AG04450 (cell line): Measurements from ENCODE around the gene DEFB124. TPM values are rescaled to one million over a fixed set of nuclear protein-coding genes. Genes with fewer than 3 reads are reported as not detected.

Source experiments
- CTCF ChIA-PET: fragments of 300-600, 350-600 bp; formaldehyde crosslinking; extraction: SDS; loops from one replicate; lab custom pipeline; 2022; ENCODE audit warnings: antibody characterized with exemption, inconsistent platforms; lab: Charles Lee
- POLR2A ChIA-PET: fragments of 350-600 bp; formaldehyde crosslinking; extraction: SDS; loops from one replicate; lab custom pipeline; 2021; ENCODE audit warnings: antibody characterized with exemption, inconsistent platforms; lab: Yijun Ruan, JAX
- DNase-seq: peaks from one replicate; pipeline ENCODE4 v3.0.0-alpha.2; 2011; ENCODE audit warnings: low read depth, low spot score
- H3K27ac ChIP-seq: one replicate; pipeline ENCODE4 v1.5.1; 2012; ENCODE audit warnings: low read depth, low read length, control low read depth
- H3K27me3 ChIP-seq: one replicate; pipeline ENCODE4 v1.6.0; 2012; ENCODE audit warnings: low read length; ENCODE audit not compliant: control insufficient read depth, insufficient read depth
- H3K4me3 ChIP-seq: 2 replicates; pipeline ENCODE4 v1.5.1; 2011; ENCODE audit warnings: mild to moderate bottlenecking, low read depth, low read length, control low read depth
- H3K9me3 ChIP-seq: 2 replicates; pipeline ENCODE4 v1.5.1; 2012; ENCODE audit warnings: low read length; ENCODE audit not compliant: control insufficient read depth, insufficient read depth
- CTCF ChIP-seq: IDR thresholded peaks from 2 replicates; pipeline ENCODE4 v1.5.1; 2011; ENCODE audit warnings: low read depth, low read length, control low read depth, inconsistent platforms
- polyA plus RNA-seq: library from polyadenylated mRNA; depleted of rRNA; stranded (reverse); fragments of >200 nt; gene quantifications from 2 replicates; pipeline ENCODE4 v1.2.3, GENCODE V29; 2011

The DEFB124 gene
- polyA plus RNA-seq, 1 experiment, result not detected

- ChIA-PET POLR2A (no interaction called here), CTCF (interaction anchor here (0.9 to 1.2 kb wide), 4 partner anchors 13 to 96 kb away, joined by 3 to 5 read pairs (median 4); no protein-coding TSS in a partner anchor)
- no peak for TF ChIP-seq CTCF
- Histone ChIP-seq H3K27me3 (no peaks in the 10 kb centered on the region), H3K9me3 (peaks cover 2% of the 10 kb centered on the region; the same call in 1 of the 2 replicates), H3K27ac (no peak overlapping the region), H3K4me3 (peak overlapping the region; percentile 99)
- no peak for DNase-seq
Observed at GRCh38 chr20:31516651-31517050, 41.7 kb upstream of the DEFB124 start.

- peaks cover 2% of the 10 kb centered on the region; the same call in 1 of the 2 replicates for H3K9me3 ChIP-seq
- ChIA-PET CTCF (interaction anchor here (0.8 to 1.1 kb wide), 5 partner anchors 13 to 97 kb away, joined by 3 to 4 read pairs (median 3); no protein-coding TSS in a partner anchor), POLR2A (no interaction called here)
- TF ChIP-seq CTCF, result no peak
- H3K27ac ChIP-seq, result no peak overlapping the region
- peaks cover under 1% of the 10 kb centered on the region for H3K27me3 ChIP-seq
- peak overlapping the region; percentile 99 for H3K4me3 ChIP-seq
- DNase-seq, result no peak
Observed at GRCh38 chr20:31516166-31516565, 41.2 kb upstream of the DEFB124 start.

GRCh38 chr20:31515775-31516107 is 40.8 kb upstream of the DEFB124 start:
- Histone ChIP-seq H3K27ac (no peak overlapping the region), H3K9me3 (peaks cover 2% of the 10 kb centered on the region; the same call in 1 of the 2 replicates), H3K27me3 (peaks cover 2% of the 10 kb centered on the region), H3K4me3 (peak overlapping the region; percentile 99)
- DNase-seq, result no peak
- POLR2A ChIA-PET, result no interaction called here
- no peak for TF ChIP-seq CTCF
- CTCF ChIA-PET, result interaction anchor here (0.8 to 1.1 kb wide), 5 partner anchors 12 to 97 kb away, joined by 3 to 4 read pairs (median 3); no protein-coding TSS in a partner anchor

- Histone ChIP-seq H3K4me3 (peak overlapping the region; percentile 99), H3K27ac (peak overlapping the region; percentile 75), H3K9me3 (peaks cover 2% of the 10 kb centered on the region; the same call in 1 of the 2 replicates), H3K27me3 (peaks cover 2% of the 10 kb centered on the region)
- no peak for TF ChIP-seq CTCF
- ChIA-PET POLR2A (no interaction called here), CTCF (interaction anchor here (0.8 to 1.1 kb wide), 4 partner anchors 12 to 98 kb away, joined by 3 to 4 read pairs (median 4); no protein-coding TSS in a partner anchor)
- no peak for DNase-seq
Observed at GRCh38 chr20:31515072-31515774, 40.3 kb upstream of the DEFB124 start.
